MM.1S (cell line): ENCODE data around the gene XPR1.
A peak's percentile ranks its signal among the peaks of the same experiment; 100 is the strongest.

Source experiments
- DNase-seq: peaks from one replicate; pipeline ENCODE4 v3.0.0-alpha.2; 2015
- H2AFZ ChIP-seq: fragments of 300-600 bp; sonication (generic); 2 replicates; pipeline ENCODE4 v1.6.0; 2016; ENCODE audit warnings: antibody characterized with exemption, low read length
- H3F3A ChIP-seq: fragments of 300-600 bp; sonication (generic); 2 replicates; pipeline ENCODE4 v1.6.1; 2016; ENCODE audit warnings: mild to moderate bottlenecking, antibody characterized with exemption, low read length, moderate library complexity, mixed read lengths; ENCODE audit not compliant: insufficient read depth
- H3K27ac ChIP-seq: fragments of 300-600 bp; sonication (generic); 2 replicates; pipeline ENCODE4 v1.5.1; 2016; ENCODE audit warnings: mild to moderate bottlenecking, low read length
- H3K27me3 ChIP-seq: fragments of 300-600 bp; sonication (generic); replicated peaks from 2 replicates; pipeline ENCODE4 v1.6.0; 2016; ENCODE audit warnings: low read length; ENCODE audit not compliant: insufficient read depth
- H3K36me3 ChIP-seq: fragments of 300-600 bp; sonication (generic); replicated peaks from 2 replicates; pipeline ENCODE4 v1.6.1; 2016; ENCODE audit warnings: mild to moderate bottlenecking, low read length, mixed read lengths; ENCODE audit not compliant: insufficient read depth
- H3K4me1 ChIP-seq: fragments of 300-600 bp; sonication (generic); 2 replicates; pipeline ENCODE4 v1.6.1; 2016; ENCODE audit warnings: low read length, mixed read lengths
- H3K4me2 ChIP-seq: fragments of 300-600 bp; sonication (generic); 2 replicates; pipeline ENCODE4 v1.6.0; 2016; ENCODE audit warnings: low read depth, low read length
- H3K4me3 ChIP-seq: fragments of 300-600 bp; sonication (generic); 2 replicates; pipeline ENCODE4 v1.5.1; 2016; ENCODE audit warnings: low read length, mixed read lengths
- H3K79me2 ChIP-seq: fragments of 300-600 bp; sonication (generic); 2 replicates; pipeline ENCODE4 v1.6.1; 2016; ENCODE audit warnings: mixed run types, low read length, mixed read lengths
- H3K9ac ChIP-seq: fragments of 300-600 bp; sonication (generic); 2 replicates; pipeline ENCODE4 v1.6.1; 2016; ENCODE audit warnings: low read length, mixed read lengths
- H3K9me2 ChIP-seq: fragments of 300-600 bp; sonication (generic); replicated peaks from 2 replicates; pipeline ENCODE4 v1.6.1; 2016; ENCODE audit warnings: mild to moderate bottlenecking, low read length, mixed read lengths; ENCODE audit not compliant: insufficient read depth
- H3K9me3 ChIP-seq: fragments of 300-600 bp; sonication (generic); replicated peaks from 2 replicates; pipeline ENCODE4 v1.6.1; 2016; ENCODE audit warnings: mild to moderate bottlenecking, low read length, mixed read lengths; ENCODE audit not compliant: insufficient read depth
- H4K20me1 ChIP-seq: fragments of 300-600 bp; sonication (generic); 2 replicates; pipeline ENCODE4 v1.6.1; 2016; ENCODE audit warnings: mild to moderate bottlenecking, low read length, moderate library complexity, mixed read lengths; ENCODE audit not compliant: insufficient read depth
- CTCF ChIP-seq: fragments of 300-600 bp; sonication (generic); IDR thresholded peaks from 2 replicates; pipeline ENCODE4 v1.5.1; 2016; ENCODE audit warnings: antibody characterized with exemption, low read length, mixed read lengths
- EZH2 ChIP-seq: fragments of 300-600 bp; sonication (generic); optimal IDR thresholded peaks from 2 replicates; pipeline ENCODE3; 2017; ENCODE audit warnings: low read depth, mild to moderate bottlenecking, antibody characterized with exemption, low read length, mixed read lengths
- EZH2phosphoT487 ChIP-seq: fragments of 300-600 bp; sonication (generic); IDR thresholded peaks from 2 replicates; pipeline ENCODE4 v1.6.1; 2018; ENCODE audit warnings: antibody characterized with exemption, low read length

Gene XPR1

DNA sequence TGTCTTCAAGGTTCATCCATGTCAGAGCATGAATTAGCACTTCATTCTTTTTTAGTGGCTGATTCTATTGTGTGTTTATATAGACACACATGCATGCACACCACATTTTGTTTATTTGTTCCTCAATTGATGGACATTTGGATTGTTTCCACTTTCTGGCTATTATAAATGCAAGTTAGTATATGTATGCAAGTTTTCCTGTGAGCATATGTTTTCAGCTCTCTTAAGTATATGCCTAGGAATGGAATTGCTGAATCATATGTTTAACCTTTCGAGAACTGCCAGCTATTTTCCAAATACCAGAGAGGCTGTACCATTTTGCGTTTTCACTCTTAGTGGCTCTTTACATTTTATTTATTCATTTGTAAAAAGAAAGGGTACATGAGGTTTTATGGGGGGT lies 171.0 kb downstream of the XPR1 start:
- DNase-seq = no peak
- Histone ChIP-seq H3K9me2 (no peaks in the 10 kb centered on the region), H3K79me2 (no peaks in the 10 kb centered on the region)

GRCh38 chr1:180805316-180805715 lies 173.5 kb downstream of the XPR1 start:
- H2AFZ ChIP-seq = no peak overlapping the region
- H3K9ac ChIP-seq = no peak overlapping the region
- no peaks in the 10 kb centered on the region; the same call in 1 of the 2 replicates for H3K36me3 ChIP-seq
- H3K27ac ChIP-seq = no peak overlapping the region
- H3K4me3 ChIP-seq = no peak overlapping the region
- no peaks in the 10 kb centered on the region for H3K9me2 ChIP-seq
- peaks cover 6% of the 10 kb centered on the region for H3K4me1 ChIP-seq
- peak; percentile 23 for DNase-seq
- H3K9me3 ChIP-seq = no peaks in the 10 kb centered on the region
- H3K27me3 ChIP-seq = no peaks in the 10 kb centered on the region
- H3K4me2 ChIP-seq = no peak overlapping the region
- TF ChIP-seq EZH2phosphoT487 (no peak), EZH2 (no peak), CTCF (no peak)
- H3K79me2 ChIP-seq = no peaks in the 10 kb centered on the region
- no peaks in the 10 kb centered on the region for H4K20me1 ChIP-seq
- no peaks in the 10 kb centered on the region for H3F3A ChIP-seq

More for the DNA sequence above, 171.0 kb downstream of the XPR1 start:
- TF ChIP-seq CTCF (no peak), EZH2 (no peak), EZH2phosphoT487 (no peak)
- Histone ChIP-seq H3K9ac (no peak overlapping the region), H4K20me1 (no peaks in the 10 kb centered on the region), H3F3A (no peaks in the 10 kb centered on the region), H3K27ac (no peak overlapping the region), H3K9me3 (no peaks in the 10 kb centered on the region), H3K4me2 (no peak overlapping the region), H3K4me1 (peaks cover 6% of the 10 kb centered on the region), H3K27me3 (no peaks in the 10 kb centered on the region), H3K4me3 (no peak overlapping the region), H3K36me3 (no peaks in the 10 kb centered on the region; the same call in 1 of the 2 replicates), H2AFZ (no peak overlapping the region)

GRCh38 chr1:180811298-180811697 lies 179.5 kb downstream of the XPR1 start:
- H3K9me3 ChIP-seq = no peaks in the 10 kb centered on the region
- H3K27me3 ChIP-seq = no peaks in the 10 kb centered on the region
- no peaks in the 10 kb centered on the region for H3K9me2 ChIP-seq
- DNase-seq = no peak
- H2AFZ ChIP-seq = no peak overlapping the region
- H3K27ac ChIP-seq = no peak overlapping the region
- no peak overlapping the region for H3K9ac ChIP-seq
- H4K20me1 ChIP-seq = no peaks in the 10 kb centered on the region
- H3F3A ChIP-seq = no peaks in the 10 kb centered on the region; the same call in 1 of the 2 replicates
- H3K79me2 ChIP-seq = no peaks in the 10 kb centered on the region
- no peaks in the 10 kb centered on the region for H3K36me3 ChIP-seq
- H3K4me1 ChIP-seq = peaks cover 16% of the 10 kb centered on the region
- no peak overlapping the region for H3K4me2 ChIP-seq
- no peak overlapping the region for H3K4me3 ChIP-seq
- TF ChIP-seq CTCF (no peak), EZH2 (no peak), EZH2phosphoT487 (no peak)
